SH-SY5Y (cell line): ENCODE data around the gene SH3BP2.

ENCODE experiments used
- GATA2 ChIP-seq: IDR thresholded peaks from 2 replicates; pipeline ENCODE4 v1.6.1; 2011; ENCODE audit warnings: mild to moderate bottlenecking, low read depth, low read length
- GATA3 ChIP-seq: IDR thresholded peaks from 2 replicates; pipeline ENCODE4 v1.6.1; 2011; ENCODE audit warnings: low read depth, mild to moderate bottlenecking, low read length, moderate library complexity

- no peak for TF ChIP-seq GATA2
- TF ChIP-seq GATA3: no peak
Observed at GRCh38 chr4:2878346-2878745, 85.5 kb downstream of the SH3BP2 start.
